Activated T-cell treated with anti-CD3 and anti-CD28 coated beads, Interleukin-2, amount 50 U/mL, for 4 hours (primary cell): ENCODE results near the gene SFXN2. TPM values are rescaled to one million over a fixed set of nuclear protein-coding genes. Genes with fewer than 3 reads are reported as not detected.
"Not testable (repeated sequence)": the region's sequence is repeated elsewhere in the genome, so short reads cannot be mapped to it uniquely, and the experiment has no call there.

Experiments used
- ATAC-seq, 2 donors: fragments of 200-7000 bp; cut with Tn5 transposase; one replicate each; pipeline ENCODE4 v1.10.0; 2021
- DNase-seq: peaks from one replicate; pipeline ENCODE4 v3.0.0-alpha.2; 2020
- H3K27me3 Mint-ChIP-seq: one replicate; pipeline ENCODE4 v1.8.0; 2021; ENCODE audit warnings: low read depth, mixed read lengths
- H3K36me3 Mint-ChIP-seq: one replicate; pipeline ENCODE4 v1.8.0; 2022; ENCODE audit warnings: mixed read lengths; ENCODE audit not compliant: insufficient read depth
- H3K4me1 Mint-ChIP-seq: one replicate; pipeline ENCODE4 v1.8.0; 2021; ENCODE audit warnings: low read depth, mixed read lengths
- H3K4me3 Mint-ChIP-seq: one replicate; pipeline ENCODE4 v1.8.0; 2021; ENCODE audit warnings: mild to moderate bottlenecking, moderate library complexity, mixed read lengths
- H3K9me3 Mint-ChIP-seq: one replicate; pipeline ENCODE4 v1.8.0; 2021; ENCODE audit warnings: mixed read lengths
- total RNA-seq, 3 donors: library from RNA; stranded (reverse); gene quantifications; one replicate each; pipeline ENCODE4 v1.2.1, GENCODE V29; 2021

SFXN2 gene
- total RNA-seq, 3 donors from 2014 or later = 29.0 to 33.7 (median 31.2) TPM

DNA sequence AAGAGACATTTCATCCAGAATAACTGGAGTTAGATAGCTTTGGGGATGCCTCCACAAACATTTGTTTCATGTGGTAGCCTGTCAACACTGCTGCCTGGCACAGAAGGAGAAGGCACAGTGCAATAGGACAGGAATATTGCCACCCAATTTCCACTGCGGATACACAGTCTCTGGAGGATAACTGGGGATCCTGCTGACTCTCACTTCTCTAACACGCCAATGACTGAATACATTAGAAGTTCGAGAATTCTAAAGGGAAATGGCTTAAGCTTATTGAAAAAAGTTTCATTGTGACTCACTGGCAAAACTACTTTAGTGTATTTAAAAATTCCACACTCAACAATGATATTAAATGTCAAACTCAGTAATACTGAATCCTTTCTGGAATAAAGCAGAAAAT, 13.2 kb upstream of the SFXN2 start:
- H3K36me3 Mint-ChIP-seq = peaks cover 22% of the 10 kb centered on the region
- no peak overlapping the region for H3K4me3 Mint-ChIP-seq
- no peak for ATAC-seq
- H3K27me3 Mint-ChIP-seq = no peaks in the 10 kb centered on the region
- no peaks in the 10 kb centered on the region for H3K9me3 Mint-ChIP-seq
- H3K4me1 Mint-ChIP-seq = peaks cover 10% of the 10 kb centered on the region
- no peak for DNase-seq

DNA sequence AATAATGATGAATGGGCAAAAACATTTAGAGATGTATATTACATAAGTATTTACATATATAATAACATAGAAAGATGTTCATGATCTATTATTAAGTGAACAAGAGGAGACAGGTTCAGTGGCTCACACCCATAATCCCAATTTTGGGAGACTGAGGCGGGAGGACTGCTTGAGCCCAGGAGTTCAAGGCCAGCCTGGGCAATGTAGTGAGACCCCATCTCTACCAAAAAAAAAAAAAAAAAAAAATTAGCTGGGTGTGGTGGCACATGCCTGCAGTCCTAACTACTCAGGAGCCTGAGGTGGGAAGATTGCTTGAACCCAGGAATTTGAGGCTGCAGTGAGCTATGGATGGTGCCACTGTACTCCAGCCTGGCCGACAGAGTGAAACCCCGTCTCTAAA, 12.6 kb upstream of the SFXN2 start:
- Mint-ChIP-seq H3K9me3 (no peaks in the 10 kb centered on the region), H3K4me1 (peaks cover 11% of the 10 kb centered on the region), H3K36me3 (peaks cover 18% of the 10 kb centered on the region), H3K27me3 (no peaks in the 10 kb centered on the region), H3K4me3 (no peak overlapping the region)
- ATAC-seq (no peak), DNase-seq (no peak)

DNA sequence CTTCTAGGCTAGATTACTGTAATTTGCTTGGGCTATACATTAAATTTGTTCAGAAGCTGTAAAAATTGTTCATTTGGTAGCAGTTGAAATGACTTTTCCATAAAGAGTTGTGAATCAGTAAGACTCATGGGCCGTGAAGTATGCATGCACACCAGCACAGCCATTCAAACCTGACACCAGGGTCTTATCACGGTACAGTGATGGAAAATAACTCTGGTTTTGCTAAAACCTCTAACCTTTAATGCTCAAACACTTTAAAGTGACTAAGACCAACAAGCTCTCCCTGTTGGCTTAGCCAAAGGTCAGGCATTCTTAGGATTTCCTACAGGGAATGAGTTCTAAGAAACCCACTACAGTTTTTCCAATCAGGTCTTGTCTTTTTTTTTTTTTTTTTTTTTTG, 11.7 kb upstream of the SFXN2 start:
- Mint-ChIP-seq H3K36me3 (peaks cover 14% of the 10 kb centered on the region), H3K27me3 (no peaks in the 10 kb centered on the region), H3K4me1 (peaks cover 11% of the 10 kb centered on the region), H3K9me3 (no peaks in the 10 kb centered on the region), H3K4me3 (no peak overlapping the region)
- no peak for DNase-seq
- ATAC-seq = no peak

DNA sequence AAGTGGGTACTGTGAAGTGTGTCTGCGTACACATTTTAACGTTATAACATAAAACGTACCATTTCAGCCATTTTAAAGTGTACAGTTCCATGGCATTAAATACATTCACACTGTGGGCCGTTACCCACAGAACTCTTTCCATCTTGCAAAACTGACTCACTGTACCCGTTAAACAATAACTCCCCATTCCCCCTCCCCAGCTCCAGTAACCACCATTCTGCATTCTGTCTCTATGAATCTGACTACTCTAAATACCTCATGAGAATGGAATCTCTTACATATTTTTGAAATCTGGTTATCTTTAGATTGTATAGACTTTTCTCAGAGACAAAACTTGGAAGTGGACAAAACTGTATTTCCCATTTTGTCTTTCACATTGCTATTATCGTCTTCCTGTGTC, 9.5 kb upstream of the SFXN2 start:
- H3K27me3 Mint-ChIP-seq = no peaks in the 10 kb centered on the region
- peaks cover 11% of the 10 kb centered on the region for H3K4me1 Mint-ChIP-seq
- no peak overlapping the region for H3K4me3 Mint-ChIP-seq
- H3K9me3 Mint-ChIP-seq = no peaks in the 10 kb centered on the region
- H3K36me3 Mint-ChIP-seq = peaks cover 5% of the 10 kb centered on the region
- ATAC-seq (peak in 1 of 2 donors; percentile 54), DNase-seq (no peak)

DNA sequence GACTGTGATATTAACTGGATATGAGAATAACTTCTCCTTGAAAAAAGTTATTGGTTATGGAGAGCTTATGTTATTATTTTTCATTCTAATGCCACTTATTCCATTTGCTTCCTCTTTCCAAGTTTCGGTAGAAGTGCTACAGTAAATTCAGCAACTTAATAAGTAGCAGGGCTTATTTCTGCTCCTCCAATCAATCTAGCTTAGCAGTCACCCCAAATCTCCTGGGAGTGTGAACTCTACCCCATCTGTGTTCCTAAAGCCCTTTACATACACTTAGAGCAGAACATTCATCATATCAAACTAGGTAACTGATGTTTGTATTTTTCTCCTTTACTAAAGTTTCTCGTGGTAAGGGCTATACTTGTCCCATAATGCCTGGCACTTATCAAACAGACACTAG, 8.9 kb upstream of the SFXN2 start:
- Mint-ChIP-seq H3K36me3 (peaks cover 5% of the 10 kb centered on the region), H3K4me1 (peaks cover 15% of the 10 kb centered on the region), H3K9me3 (no peaks in the 10 kb centered on the region), H3K4me3 (no peak overlapping the region), H3K27me3 (no peaks in the 10 kb centered on the region)
- DNase-seq (no peak), ATAC-seq (no peak)

DNA sequence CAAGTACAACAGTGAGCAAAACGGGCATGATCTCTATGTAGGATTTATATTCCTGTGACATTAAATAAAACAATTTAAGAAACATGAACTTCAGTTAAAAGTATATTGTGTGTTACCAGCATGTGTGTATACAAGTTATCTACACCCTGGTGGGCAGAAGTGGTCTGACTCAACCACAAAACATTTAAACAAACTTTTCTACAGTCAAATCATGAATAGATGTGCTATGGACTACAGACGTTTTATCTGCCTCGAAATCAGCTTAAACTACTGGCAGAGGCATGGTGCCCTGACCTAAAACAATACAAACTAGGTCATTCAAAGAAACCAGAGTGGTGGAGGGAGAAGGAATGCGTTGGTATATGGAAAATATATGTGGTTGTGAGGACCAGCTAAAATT, 3.8 kb upstream of the SFXN2 start:
- Mint-ChIP-seq H3K36me3 (no peaks in the 10 kb centered on the region), H3K27me3 (no peaks in the 10 kb centered on the region), H3K4me1 (peaks cover 32% of the 10 kb centered on the region), H3K4me3 (no peak overlapping the region), H3K9me3 (no peaks in the 10 kb centered on the region)
- DNase-seq = no peak
- ATAC-seq = no peak

DNA sequence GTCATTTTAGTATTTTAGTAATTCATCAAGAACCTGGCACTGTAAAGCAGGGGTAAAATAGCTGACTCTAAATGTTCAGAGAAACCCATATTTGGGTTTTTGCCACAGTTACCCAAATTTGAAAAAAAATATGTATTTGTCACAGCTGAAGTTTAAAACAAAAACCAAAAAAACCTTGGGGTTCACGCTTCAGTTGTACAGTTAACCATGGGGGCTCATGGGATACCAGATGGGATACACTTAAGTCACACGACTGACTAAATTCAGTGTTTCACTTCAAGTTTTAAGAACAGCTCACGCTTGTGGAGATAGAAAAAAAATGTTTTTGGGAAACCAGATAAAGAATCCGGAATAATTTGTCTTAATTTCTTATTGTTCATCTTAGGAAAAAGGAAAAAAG, 2.3 kb upstream of the SFXN2 start:
- no peak for DNase-seq
- Mint-ChIP-seq H3K4me3 (peak overlapping the region; percentile 36), H3K4me1 (peaks cover 41% of the 10 kb centered on the region), H3K9me3 (no peaks in the 10 kb centered on the region), H3K36me3 (peaks cover 4% of the 10 kb centered on the region), H3K27me3 (no peaks in the 10 kb centered on the region)
- ATAC-seq = no peak

DNA sequence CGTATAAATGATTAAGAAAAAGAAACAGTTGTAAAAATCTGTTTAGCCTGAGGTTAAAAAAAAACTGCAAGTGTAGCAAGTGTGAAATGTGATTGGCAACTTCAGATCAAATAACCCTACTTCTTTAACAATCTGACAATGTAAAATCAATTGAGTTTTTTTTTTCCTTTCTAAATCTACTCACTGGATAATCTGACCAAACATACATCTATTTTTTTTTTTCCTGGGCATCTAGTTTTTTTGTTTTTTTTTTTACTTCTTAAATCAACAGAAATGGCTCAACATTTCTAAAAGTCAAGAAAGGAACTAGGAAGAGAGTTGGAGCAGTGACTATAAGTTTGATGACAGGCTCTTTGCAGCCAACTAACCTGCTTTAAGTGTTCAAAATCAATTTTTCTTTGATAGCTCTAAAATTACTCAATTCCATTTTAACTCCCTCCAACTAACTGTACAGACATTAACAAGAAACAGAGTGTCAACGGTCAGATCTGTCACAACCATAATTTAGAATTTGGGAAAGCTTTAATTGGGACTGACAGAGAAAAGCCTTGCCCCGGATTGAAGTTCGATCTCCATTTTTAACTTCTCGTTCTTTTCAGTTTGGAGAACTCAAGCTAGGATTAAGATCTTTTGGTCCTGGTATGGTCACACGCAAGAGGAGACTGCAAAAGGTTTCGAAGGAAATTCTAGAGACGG, 1.4 kb upstream of the SFXN2 start:
- no peak for DNase-seq
- ATAC-seq = no peak
- Mint-ChIP-seq H3K36me3 (peaks cover 9% of the 10 kb centered on the region), H3K9me3 (no peaks in the 10 kb centered on the region), H3K27me3 (no peaks in the 10 kb centered on the region), H3K4me1 (peaks cover 49% of the 10 kb centered on the region), H3K4me3 (peak overlapping the region; percentile 95)

DNA sequence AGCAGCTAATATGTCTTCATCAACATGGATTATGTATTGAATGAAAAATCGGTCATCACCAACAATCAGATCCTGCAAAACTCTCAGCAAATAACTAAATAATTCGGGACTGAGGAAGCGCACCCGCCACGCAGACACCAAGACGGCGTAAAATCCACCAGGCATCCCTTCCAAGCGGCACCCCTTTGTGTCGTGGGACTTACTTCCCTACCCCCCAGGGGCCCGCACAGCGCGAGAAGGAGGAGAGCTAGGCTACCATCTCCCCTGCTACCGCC, 960 bp upstream of the SFXN2 start:
- no peak for DNase-seq
- peaks cover 9% of the 10 kb centered on the region for H3K36me3 Mint-ChIP-seq
- H3K4me3 Mint-ChIP-seq = peak overlapping the region; percentile 95
- no peaks in the 10 kb centered on the region for H3K9me3 Mint-ChIP-seq
- H3K4me1 Mint-ChIP-seq = peaks cover 51% of the 10 kb centered on the region
- H3K27me3 Mint-ChIP-seq = no peaks in the 10 kb centered on the region
- peak; percentile 68 to 69 for ATAC-seq

DNA sequence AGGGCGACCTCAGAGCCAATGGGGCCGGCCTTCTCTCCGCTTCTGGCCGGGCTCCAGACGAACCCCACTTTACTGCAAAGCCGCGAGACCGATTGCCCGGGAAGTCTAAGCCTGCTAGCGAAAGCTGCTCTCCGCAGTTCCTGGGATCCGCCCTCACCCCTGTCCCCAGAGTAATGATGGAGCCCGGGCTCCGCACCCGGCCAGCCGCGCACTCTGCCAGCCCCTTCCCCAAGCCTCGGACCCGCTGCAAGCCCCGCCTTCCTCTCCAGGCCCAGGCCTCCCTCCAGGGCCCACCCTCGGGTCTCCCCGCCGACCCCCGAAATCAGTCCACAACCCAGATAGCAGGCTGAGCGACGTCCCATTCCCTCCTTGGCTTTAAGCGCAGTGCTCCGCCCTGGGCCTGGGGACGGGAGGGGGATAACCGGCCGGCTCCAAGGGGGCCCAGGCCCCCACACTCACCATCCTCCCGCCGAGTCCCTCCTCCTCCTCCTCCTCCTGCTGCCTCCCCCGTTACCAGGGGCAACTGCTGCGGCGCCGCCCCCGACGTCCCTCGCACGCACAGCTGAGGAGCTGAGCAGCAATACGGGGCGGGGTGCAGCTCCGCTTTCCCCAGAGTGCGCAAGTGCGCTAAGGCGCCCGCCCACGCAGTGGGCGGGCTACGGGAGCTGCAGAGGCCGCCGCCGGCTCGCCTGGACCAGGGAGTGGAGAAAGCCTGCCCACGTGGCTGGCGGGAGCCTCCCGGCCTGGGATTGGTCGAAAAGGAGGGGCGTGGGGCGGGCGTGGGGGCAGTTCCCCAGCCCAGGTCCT, 419 bp upstream of the SFXN2 start, which contains the start of gene ARL3:
ARL3 (minus strand) TSS at position 584 of the 807 bp plus-strand sequence; CDS start at position 462, 122 bp downstream.
- Mint-ChIP-seq H3K9me3 (no peaks in the 10 kb centered on the region), H3K4me1 (peaks cover 51% of the 10 kb centered on the region), H3K4me3 (peak within 1 kb of the TSS; percentile 95), H3K27me3 (no peaks in the 10 kb centered on the region), H3K36me3 (peaks cover 9% of the 10 kb centered on the region)
- ATAC-seq (peak; percentile 85), DNase-seq (peak; percentile 95)

DNA sequence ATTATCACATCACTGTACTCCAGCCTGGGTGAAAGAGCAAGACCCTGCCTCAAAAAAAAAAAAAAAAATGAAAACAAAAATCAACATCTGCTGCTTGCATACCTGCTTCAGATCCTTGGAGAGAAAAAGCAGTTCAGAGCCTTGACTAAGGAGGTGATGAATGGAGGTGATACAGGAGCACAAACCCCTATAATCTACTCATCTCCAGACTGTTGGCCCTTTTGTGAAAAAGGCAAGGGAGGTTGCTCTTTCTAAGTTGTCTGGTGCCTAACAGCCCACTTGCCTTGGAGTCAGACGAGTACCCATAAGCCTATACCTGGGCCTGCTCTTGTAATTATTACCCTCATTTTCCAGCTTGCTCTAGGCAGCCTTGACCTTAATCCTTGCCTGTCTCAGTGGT, 1.4 kb downstream of the SFXN2 start:
- H3K36me3 Mint-ChIP-seq = peaks cover 16% of the 10 kb centered on the region
- peak overlapping the region; percentile 95 for H3K4me3 Mint-ChIP-seq
- no peaks in the 10 kb centered on the region for H3K27me3 Mint-ChIP-seq
- H3K9me3 Mint-ChIP-seq = no peaks in the 10 kb centered on the region
- ATAC-seq = no peak
- no peak for DNase-seq
- H3K4me1 Mint-ChIP-seq = peaks cover 52% of the 10 kb centered on the region

DNA sequence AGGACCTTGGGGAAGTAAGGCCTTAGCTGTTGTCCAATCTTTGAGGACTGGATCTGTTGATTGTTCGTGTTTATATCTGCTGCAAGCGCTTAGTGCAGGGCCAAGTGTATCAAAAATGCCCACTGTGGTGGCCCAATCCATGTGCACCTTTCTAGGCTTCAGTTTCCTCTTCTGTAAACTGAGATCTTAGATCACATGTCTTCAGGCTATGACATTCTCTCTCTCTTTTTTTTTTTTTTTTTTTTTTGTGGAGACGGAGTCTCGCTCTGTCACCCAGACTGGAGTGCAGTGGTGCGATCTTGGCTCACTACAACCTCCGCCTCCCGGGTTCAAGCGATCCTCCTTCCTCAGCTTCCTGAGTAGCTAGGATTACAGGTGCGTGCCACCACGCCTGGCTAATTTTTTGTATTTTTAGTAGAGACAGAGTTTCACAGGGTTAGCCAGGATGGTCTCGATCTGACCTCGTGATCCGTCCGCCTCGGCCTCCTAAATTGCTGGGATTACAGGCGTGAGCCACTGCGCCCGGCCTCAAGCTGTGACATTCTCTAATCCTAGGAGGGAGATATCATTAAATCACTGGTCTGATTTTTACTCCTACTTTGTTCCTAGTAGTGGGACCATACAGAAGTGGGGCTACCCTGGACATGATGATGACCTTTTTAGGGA, 2.6 kb downstream of the SFXN2 start:
- H3K9me3 Mint-ChIP-seq, H3K4me3 Mint-ChIP-seq, DNase-seq, ATAC-seq, H3K27me3 Mint-ChIP-seq: not testable (repeated sequence)
- Mint-ChIP-seq H3K36me3 (peaks cover 21% of the 10 kb centered on the region), H3K4me1 (peaks cover 53% of the 10 kb centered on the region)

DNA sequence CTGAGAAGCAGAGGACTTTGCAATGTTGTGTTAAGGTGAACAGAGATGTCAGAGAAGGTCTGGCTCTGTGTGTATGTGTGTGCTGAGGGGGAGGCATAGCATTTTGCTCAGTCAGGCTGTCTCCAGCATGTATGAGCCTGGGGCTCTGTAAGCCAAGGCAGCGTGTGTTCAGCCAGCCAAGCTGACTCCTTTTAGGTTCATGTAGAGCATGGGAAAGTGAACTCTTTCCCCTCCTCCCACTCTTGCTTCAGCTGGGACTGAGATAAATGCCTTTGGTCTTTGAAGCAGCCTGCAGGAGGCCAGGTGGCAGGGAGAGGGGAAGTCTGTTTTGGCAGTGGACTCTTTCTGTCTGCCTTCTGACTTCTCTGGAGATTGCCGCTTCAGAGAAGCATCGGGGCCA, 3.8 kb downstream of the SFXN2 start:
- Mint-ChIP-seq H3K9me3 (no peaks in the 10 kb centered on the region), H3K4me3 (no peak overlapping the region), H3K27me3 (no peaks in the 10 kb centered on the region), H3K36me3 (peaks cover 22% of the 10 kb centered on the region), H3K4me1 (peaks cover 44% of the 10 kb centered on the region)
- ATAC-seq (no peak), DNase-seq (no peak)

DNA sequence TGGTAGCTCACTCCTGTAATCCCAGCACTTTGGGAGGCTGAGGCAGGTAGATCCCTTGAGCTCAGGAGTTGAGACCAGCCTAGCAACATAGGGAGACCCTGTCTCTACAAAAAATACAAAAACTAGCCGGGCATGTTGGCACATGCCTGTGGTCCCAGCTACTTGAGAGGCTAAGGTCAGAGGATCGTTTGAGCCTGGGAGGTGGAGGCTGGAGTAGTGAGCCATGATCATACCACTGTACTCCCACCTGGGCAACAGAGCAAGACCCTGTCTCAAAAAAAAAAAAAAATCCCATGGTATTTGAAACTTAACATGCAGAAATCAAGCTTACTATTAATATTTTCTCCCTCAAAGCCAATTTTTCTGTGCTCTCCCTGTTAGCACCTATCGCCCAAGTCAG, 5.9 kb downstream of the SFXN2 start:
- ATAC-seq = no peak
- Mint-ChIP-seq H3K9me3 (no peaks in the 10 kb centered on the region), H3K27me3 (no peaks in the 10 kb centered on the region), H3K4me1 (peaks cover 38% of the 10 kb centered on the region), H3K36me3 (peaks cover 29% of the 10 kb centered on the region), H3K4me3 (no peak overlapping the region)
- DNase-seq = no peak
